HG03558 (cell line): ENCODE data around the gene MMAB.

Source experiments
- ATAC-seq: cut with Tn5 transposase; IDR thresholded peaks from one replicate; pipeline ENCODE4 v1.9.1; 2021; ENCODE audit warnings: moderate number of reproducible peaks; ENCODE audit not compliant: unreplicated experiment; ENCODE audit errors: extremely low read depth

MMAB gene

GRCh38 chr12:109573029-109573913 is at the start of gene MMAB, which contains the start of gene MVK:
Gene MMAB, minus strand, starts transcription at chr12:109573504. Its CDS starts 24 bp downstream, at chr12:109573480.
Gene MVK, plus strand, starts transcription at chr12:109573794. Its CDS starts 1,029 bp downstream, at chr12:109574823.
- peak; percentile 90 for ATAC-seq

GRCh38 chr12:109621901-109622364 is 48.6 kb upstream of the MMAB start:
- ATAC-seq = no peak

- no peak for ATAC-seq
Measured at GRCh38 chr12:109621211-109621694, 47.9 kb upstream of the MMAB start.

- no peak for ATAC-seq
Measured at GRCh38 chr12:109619002-109619604, 45.8 kb upstream of the MMAB start.

DNA sequence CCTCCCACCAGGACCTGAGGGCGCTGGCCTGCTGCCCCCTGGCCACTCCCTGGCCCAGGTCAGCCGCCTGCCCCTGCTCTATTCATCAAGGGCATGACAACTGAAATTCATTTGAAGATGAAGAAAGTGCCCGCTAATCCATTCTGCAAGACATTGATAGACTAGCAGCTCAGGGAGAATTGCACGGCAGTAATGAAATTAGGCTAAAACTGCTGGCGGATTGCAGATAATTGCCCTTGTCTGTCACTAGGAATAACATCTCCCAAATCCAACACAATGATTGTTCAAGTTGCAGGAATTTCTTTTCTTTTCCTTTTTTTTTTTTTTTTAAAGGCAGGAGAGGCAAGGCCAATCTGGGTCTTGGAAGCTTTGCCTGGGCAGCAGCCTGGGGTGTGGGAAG is 44.8 kb upstream of the MMAB start:
- no peak for ATAC-seq

- no peak for ATAC-seq
Measured at GRCh38 chr12:109617491-109617890, 44.2 kb upstream of the MMAB start.

- no peak for ATAC-seq
Measured at GRCh38 chr12:109615556-109616229, 42.4 kb upstream of the MMAB start.

- no peak for ATAC-seq
Measured at GRCh38 chr12:109613649-109614455, 40.5 kb upstream of the MMAB start.

- no peak for ATAC-seq
Measured at GRCh38 chr12:109612975-109613502, 39.7 kb upstream of the MMAB start.

DNA sequence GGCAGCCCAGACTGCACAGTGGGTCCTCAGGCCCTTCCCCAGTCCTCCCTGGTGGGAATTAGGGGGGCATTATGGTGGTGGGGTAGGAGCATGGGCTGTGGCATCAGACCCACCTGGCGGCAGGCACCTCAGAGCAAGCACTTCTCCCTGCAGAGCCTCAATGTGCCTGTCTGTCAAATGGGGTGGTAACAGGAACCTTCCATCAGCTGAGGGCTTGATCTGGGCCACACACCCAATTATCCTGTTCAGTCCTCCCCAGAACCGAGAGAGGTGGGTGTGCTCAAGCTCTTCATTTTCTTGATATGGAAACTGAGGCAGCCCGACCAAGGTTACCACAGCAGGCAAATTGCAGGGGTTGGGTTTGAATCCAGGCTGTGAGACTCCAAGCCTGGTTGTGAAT is 38.7 kb upstream of the MMAB start:
- ATAC-seq = no peak

DNA sequence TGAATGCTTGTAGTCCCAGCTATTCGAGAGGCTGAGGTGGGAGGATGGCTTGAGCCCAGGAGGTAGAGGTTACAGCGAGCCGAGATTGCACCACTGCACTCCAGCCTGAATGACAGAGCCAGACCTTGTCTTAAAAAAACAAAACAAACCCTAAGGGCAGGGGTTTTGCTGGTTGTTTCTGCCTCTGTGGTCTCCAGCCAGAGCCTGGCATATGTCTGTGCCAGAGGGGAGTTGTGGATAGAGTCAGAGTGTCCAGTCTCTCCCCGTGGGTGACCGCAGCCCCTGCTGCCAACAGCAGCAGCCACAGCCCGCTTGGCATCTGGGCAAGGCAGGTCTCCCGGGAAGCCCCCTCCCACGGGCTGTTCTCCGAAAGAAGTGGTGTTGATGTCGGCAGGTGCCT is 37.9 kb upstream of the MMAB start:
- ATAC-seq = no peak

DNA sequence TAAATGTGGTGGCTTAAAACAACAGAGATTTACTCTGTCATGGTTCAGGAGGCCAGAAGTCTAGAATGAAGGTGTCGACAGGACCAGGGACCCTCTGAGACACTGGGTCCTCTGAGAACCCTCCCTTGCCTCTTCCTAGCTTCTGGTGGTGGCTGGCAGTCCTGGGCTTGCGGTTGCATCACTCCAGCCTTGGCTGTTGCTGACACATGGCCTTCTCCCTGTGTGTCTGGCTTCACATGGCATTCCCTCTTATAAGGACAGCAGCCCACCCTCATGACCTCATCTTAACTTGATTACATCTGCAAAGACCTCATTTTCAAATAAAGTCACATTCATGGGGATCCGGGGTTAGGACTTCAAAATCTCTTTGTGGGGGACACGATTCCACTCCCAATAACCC is 37.2 kb upstream of the MMAB start:
- no peak for ATAC-seq

DNA sequence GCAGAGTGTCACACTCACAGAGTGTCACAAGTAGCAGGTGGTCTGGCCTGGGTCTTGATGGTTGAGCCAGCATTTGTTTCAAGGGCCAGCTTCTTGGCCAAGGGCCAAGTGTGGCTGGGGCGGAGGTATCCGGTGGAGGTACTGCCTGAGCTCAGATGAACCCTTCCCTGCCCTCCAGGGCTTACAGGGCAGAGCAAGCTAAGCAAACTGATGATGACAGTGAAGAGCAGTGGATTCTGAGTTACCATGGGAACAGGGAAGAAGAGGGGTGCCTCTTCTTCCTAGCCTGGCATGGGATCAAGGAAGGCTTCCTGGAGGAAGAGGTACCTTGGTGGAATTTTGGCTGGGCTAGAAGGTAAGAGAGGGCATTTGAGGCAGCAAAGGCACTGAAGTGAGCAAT is 36.0 kb upstream of the MMAB start:
- ATAC-seq = no peak

GRCh38 chr12:109608793-109609192 is 35.5 kb upstream of the MMAB start:
- no peak for ATAC-seq

- no peak for ATAC-seq
Measured at GRCh38 chr12:109608270-109608669, 35.0 kb upstream of the MMAB start.

DNA sequence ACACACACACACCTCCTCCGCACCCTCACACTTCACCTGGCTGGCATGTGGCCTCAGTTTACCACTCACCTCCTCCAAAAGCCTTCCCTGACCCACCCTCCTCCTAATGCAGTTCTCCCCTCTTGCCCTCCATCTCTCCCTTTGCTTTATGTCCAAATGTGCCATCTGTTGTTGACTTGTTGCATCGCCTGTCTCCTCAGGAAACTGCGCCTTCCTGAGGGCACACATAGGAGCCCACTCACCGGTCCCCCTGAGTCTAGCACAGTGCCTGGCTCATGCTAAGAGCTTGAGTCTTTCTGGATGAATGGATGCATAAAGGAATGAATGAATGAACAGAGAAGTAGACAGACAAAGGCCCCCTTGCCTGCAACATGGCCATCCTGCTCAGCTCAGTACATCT is 34.3 kb upstream of the MMAB start:
- ATAC-seq = no peak

GRCh38 chr12:109606320-109607028 is 33.2 kb upstream of the MMAB start:
- ATAC-seq = no peak

DNA sequence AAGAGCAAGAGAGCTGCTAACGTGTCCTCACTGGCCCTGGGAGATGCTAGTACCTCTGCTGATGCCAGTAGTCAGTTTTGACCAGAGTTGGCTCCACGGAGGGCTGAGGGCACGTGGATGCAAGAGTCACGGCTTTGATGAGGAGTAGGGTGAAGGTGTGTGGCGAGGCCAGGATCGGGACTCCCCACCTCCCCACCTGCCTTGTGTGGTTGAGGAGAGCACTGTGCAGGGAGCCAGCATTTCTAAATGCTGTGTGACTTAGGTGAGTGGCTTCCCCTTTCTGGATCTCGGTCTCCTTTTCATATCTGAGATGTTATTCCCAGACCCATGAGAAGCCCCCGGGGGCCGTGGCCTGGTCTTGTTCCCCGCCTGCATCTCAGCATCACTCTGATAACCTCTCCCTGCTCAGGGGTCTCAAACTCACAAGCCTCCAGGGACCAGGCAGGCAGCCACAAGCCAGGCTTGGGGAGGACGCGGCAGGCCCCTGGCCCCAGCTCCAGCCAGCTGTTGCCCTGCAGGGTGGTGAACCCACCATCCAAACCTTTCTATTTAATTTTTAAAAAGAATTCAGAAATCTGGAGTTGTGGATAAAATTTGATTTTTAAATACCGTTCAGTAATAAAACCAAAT is 32.4 kb upstream of the MMAB start:
- ATAC-seq = no peak

DNA sequence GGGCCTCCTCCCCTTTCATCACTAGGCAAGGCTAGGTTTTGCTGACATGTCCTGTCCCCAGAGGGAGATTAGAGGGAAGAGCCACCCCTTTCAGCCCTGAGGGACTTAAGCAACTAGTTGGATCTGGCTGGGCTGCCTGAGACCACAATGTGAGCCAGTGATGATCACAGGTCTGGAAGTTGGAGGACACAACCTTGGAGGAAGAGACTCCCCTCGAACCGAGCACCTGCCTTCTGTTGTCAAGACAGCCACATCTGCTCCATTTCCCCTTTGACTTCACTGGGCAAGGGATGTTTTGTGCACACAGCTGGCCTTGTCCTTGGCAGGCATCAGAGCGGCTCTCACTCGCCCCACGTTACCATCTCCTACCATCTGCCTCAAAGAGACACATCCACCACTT is 31.7 kb upstream of the MMAB start:
- ATAC-seq = no peak
